Measurements from ENCODE around the gene PLA2G6.
"Not testable (repeated sequence)": the region's sequence is repeated elsewhere in the genome, so short reads cannot be mapped to it uniquely, and the experiment has no call there.

The PLA2G6 gene

DNA sequence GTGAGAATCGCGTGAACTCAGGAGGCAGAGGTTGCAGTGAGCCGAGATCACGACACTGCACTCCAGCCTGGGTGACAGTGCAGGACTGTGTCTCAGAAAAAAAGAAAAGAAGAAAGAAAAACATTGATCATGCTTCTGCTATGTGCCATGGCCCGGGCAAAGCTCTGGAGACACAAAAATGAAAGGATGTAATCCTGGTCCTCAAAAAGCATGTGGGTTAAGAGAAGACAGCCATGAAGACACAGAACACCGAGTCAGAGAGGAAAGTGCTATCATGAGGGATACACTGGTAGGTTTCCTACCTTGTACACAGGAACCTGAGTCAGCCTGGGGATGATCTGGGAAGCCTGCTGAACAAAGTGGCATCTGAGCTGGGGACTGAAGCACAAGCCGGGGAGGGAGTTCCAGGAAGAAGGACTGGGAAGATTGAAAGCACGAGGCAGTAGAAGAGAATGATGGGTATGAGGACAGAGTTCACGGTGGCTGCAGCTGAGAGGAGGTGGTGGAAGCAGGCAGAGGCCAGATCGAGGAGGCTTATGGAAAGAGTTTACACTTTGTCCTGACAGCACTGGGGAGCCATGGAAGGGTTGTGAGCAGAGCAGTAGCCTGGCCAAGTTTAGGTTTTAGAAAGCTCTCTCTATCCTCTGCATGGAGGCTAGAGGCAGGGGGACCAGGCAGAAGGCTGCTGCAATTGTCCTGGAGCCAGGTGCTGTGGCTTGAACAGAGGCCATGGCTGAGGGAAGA lies 10.3 kb upstream of the PLA2G6 start:
- no peak for DNase-seq (ENCODE audit: low read depth)

DNA sequence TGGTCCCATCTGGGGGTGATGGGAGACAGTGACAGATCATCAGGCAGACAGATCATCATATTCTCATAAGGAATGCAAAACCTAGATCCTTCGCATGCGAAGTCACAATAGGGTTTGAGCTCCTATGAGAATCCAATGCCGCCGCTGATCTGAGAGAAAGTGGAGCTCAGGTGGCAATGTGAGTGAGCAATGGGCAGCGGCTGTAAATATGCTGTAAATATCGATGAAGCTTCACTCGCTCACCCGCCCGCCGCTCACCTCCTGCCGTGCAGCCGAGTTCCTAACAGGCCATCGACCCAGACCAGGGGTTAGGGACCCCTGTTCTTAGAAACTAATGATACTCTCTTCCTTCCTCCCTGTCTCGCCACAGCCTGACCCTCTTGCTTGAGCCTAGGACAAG lies 9.4 kb upstream of the PLA2G6 start:
- DNase-seq (ENCODE audit: low read depth): no peak

DNA sequence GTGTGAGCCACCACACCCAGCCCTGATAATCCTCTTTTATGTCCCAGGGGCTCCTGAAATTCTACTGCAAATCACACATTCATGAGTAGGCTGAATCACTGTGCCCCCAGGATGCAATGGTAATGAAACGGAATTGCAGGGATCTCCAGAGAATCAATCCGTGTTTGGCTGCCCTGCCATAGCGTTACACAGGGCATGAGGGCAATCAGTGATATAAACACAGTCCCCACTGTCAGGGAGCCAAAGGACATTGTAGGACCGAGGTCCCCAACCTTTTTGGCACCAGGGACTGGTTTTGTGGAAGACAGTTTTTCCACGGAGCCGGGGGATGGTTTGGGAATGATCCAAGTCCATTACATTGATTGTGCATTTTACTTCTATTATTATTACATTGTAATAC lies 9.0 kb upstream of the PLA2G6 start:
- no peak for DNase-seq (ENCODE audit: low read depth)

DNA sequence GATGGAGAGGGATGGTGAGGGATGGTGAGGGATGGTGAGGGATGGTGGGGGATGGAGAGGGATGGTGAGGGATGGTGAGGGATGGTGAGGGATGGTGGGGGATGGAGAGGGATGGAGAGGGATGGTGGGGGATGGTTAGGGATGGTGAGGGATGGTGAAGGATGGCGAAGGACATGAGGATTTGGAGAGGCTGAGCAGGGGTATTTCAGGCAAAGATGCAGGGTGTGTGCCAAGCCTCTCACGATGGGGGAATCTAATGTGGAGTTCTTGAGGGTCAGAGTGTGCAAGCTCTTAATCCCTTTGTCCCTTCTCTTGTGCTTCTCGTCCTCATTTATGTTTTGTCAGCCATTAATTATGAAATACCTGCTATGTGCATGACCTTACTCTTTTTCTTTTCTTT lies 7.5 kb upstream of the PLA2G6 start:
- DNase-seq (ENCODE audit: low read depth): no peak

DNA sequence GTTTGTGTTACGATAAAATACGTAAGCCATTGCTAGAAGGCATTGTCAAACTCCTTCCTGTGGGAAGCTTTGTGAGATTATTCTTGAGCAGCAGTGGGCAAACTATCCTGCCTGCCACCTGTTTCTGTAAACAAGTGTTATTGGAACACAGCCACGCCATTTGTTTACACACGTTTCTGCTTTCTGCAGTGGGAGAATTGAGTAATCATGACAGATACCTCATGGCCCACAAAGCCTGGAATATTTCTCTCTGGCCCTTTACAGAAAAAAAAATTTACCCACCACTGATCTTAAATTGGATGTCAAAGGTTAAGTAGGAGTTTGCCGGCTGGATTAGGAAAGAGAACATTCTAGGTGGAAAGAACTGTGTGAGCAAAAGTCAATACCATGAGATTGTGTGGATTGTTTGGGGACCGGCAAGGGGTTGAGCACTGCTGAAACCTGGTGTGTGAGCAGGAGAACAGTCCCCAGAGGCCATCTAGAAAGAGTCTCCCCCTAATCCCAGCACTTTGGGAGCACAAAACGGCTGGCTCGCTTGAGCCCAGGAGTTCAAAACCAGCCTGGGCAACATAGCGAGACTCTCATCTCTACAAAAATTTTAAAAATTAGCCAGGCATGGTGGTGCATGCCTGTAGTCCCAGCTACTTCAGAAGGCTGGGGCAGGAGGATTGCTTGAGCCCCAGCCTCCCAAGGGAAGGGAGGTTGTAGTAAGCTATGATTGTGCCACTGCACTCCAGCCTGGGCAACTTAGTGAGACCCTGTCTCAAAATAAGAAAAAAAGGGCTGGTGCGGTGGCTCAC lies 6.0 kb upstream of the PLA2G6 start:
- DNase-seq (ENCODE audit: low read depth): no peak

DNA sequence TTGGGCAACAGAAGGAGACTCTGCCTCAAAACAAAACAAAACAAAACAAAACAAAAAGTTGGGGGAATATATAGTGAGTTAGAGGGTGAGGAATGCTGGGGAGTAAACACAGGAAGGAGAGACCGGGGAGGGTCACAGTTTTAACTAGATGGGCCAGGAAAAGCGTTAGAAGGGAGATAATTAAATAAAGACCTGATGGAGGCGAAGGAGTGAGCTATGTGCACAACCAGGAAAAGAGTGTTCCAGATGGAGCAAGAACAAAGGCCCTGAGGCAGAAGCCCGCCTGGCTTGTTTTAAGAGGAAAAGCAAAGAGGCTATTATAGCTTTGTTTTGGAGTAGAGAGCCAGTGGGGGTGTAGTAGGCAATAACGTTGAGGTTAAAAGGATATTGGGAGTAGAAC lies 4.8 kb upstream of the PLA2G6 start:
- DNase-seq (ENCODE audit: low read depth): no peak

DNA sequence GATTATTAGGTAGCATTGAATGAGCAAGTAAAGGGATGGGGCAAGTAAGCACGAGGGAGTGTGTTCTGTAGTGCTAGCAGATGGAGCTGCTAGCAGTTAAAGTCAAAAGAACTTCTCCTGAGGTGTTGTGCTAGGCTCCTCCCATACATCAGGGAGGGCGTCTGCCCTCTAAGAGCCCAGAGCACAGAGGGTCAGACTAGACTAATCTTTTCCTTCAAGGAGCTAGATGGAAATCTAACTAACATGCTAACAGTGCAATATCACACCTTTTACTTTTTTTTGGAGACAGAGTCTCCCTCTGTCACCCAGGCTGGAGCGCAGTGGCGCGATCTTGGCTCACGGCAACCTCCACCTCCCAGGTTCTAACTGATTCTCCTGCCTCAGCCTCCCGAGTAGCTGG lies 3.2 kb upstream of the PLA2G6 start:
- no peak for DNase-seq (ENCODE audit: low read depth)

DNA sequence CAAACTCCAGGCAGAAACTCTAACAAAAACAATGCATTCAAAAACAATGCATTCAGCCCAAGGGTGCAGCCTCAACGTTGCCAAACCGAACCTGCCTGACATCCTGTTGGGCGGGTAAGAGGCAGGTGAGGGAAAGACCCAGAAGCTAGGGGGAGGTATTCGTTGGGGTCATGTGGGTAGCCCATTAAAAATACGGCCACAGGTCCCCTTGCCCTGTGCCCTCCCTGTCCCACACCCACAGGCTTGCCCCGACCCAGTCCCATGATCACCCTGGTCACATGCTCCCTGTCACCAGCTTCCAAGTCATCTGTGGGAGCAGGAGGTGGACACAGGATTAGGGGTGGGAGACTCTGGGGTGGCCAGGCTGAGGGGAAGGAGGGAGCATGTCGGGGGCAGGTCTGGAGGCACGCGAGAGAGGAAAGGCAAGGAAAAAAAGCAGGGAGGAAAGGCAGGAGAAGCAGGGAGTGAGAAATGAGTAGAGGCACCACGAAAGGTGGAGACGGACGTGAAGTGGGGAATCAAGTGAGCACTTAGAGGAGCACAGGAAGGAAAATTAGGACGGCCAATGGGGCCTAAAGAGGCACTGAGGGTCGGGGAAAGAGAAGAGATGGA lies 683 bp downstream of the PLA2G6 start:
- no peak for DNase-seq (ENCODE audit: low read depth)

DNA sequence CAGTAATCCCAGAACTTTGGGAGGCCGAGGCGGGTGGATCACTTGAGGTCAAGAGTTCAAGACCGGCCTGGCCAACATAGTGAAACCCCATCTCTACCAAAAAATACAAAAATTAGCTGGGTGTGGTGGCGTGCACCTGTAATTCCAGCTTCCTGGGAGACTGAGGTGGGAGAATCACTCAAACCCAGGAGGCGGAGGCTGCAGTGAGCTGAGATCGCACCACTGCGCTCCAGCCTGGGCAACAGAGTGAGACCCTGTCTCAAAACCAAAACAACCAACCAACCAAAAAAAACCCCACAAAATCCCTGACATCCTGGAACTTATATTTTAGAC lies 3.1 kb downstream of the PLA2G6 start:
- not testable (repeated sequence) for DNase-seq (ENCODE audit: low read depth)

DNA sequence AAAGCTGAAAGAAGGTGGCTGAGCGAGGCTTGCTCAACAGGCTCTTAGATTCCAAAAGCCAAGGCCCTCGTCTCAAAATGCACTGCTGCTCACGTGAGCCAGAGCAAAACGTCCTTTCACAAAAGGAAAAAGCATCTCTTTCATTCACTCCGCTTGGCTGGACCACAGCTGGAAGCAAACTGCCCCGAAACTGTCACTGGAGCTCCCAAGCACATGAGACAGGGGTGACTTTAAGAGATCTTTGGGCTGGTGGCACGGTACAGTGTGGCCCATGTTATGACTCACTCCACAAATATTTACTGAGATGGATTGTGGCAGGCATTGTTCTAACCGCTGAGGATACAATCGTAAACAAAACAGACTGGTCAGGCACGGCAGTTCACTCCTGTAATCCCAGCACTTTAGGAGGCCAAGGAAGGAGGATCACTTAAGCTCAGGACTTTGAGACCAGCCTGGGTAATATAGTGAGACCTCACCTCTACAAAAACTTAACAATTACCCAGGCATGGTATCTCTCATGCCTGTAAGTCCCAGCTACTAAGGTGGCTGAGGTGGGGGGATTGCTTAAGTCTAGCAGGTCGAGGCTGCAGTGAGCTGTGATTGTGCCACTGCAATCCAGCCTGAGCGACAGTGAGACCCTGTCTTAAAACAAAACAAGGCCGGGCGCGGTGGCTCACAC lies 3.6 kb downstream of the PLA2G6 start:
- DNase-seq (ENCODE audit: low read depth): no peak

DNA sequence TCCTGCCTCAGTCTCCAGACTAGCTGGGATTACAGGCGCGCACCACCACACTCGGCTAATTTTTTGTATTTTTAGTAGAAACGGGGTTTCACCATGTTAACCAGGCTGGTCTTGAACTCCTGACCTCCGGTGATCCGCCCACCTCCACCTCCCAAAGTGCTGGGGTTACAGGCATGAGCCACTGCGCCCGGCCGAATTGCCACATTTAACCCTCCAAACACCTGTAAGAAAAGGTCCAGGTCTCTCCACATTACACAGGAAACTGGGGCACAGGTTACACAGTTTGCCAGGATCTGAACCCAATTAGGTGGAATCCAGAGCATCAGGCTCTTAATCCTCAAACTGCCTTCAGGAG lies 4.1 kb downstream of the PLA2G6 start:
- not testable (repeated sequence) for DNase-seq (ENCODE audit: low read depth)

DNA sequence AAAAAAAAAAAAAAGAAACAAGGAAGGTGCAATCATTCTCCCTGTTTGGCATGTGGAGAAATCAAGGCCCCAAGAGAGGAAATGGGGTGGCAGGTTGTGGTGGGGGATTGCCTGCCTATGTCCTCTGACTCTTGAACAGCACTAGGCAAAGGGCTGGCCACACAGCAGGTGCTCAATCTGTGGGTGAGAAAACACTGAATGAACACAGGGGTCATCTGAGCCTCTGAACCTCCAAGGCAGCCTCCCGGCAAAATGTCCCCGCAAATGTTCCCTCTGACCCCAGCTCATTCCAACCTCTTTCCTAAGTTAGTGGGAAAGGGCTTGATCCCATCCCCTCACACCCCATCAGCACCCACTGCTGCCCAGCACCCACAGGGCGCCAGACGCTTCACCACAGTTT lies 4.6 kb downstream of the PLA2G6 start:
- no peak for DNase-seq (ENCODE audit: low read depth)

DNA sequence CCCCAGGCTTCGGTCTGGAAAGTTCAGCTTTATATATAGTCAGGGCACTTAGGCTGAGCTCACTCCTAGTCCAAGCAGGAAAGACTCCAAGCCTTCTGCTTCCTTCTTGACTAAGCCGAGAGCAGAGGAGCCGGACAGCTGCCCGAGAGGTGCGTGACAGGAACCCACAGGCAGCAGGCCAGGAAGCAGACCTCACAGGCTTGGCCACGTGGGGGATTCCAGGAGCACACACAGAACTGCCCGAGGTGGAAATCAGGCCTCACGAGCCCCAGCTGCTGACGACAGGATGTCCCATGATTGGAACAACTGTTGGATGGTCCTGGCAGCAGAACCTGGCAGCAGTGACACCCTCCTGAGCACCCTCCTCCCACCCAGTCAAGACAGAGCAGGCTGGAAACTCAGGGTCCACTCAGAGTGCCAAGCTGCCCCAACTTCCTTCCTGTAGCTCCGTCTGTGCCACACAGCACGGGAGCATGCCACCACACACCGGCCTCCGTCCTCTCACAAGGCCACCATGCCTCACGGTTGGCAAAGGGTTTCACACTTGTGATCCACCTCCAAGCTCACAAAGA lies 5.4 kb downstream of the PLA2G6 start:
- no peak for DNase-seq (ENCODE audit: low read depth)

DNA sequence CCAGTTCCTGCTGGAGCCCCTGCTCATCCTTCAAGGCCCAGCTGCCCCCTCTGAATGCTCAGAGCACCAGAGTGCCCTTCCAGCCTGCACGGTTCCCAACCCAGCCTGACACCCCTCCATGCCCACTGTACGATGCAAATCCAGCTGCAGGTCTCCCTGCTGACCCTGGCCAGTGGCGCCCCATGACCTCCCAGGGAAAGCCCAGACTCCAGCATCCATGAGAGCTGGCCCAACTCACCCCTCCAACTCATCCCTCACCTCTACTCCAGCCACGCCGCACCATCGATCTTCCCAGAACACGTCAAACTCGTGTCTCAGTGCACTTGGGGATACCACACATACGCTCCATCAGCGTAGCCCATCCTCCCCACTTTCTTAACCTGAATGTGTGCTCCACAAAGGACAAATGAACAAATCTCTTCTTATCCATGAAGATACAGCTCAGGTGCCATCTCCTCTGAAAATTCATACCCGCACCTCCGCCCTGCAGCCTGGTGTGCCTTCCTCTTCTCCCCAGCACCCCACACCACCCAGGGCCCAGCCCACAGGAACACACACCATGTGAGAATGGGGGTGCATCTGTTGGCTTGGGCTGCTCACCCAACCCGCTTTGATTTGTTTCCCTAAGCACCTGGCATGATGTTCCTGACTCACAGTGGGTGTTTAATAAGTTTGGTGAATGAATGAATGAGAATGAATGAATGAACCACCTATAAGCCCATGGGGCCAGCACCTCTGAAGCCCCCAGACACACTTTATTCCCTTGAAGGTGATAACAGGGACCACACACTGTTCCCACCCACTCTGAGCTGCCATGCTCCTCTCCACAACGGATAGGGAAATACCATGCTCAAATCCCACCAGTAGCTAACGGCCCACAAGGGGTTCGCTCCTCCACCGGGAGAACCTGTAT lies 6.2 kb downstream of the PLA2G6 start:
- no peak for DNase-seq (ENCODE audit: low read depth)

DNA sequence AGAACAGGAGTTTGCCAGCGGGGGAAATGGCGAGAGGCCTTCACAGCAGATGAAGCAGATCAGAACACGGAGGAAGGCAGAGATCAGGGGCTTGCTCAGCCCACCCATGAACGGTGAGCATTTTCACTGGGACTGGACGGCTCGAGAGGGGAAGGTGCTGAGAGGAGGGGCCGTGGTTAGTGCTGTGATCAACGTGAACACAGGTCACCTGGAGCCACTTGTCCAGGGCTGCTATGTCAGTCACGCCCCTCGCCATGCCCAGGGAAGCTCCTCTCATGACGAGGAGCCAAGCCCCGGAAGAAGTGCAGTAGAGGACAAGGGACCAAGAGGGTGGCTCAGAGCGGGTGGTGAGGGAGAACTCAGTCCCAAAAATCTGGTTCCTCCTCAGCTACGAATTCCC lies 7.0 kb downstream of the PLA2G6 start:
- DNase-seq (ENCODE audit: low read depth): no peak

DNA sequence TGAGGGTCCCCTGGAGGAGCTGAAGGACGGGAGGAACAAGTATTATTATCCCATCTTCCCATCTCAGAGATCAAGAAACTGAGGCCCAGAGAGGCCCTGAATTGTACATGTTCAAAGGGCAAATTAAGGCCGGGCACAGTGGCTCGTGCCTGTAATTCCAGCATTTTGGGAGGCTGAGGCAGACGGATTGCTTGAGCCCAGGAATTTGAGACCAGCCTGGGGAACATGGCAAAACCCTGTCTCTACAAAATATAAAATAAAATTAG lies 8.1 kb downstream of the PLA2G6 start:
- no peak for DNase-seq (ENCODE audit: low read depth)

DNA sequence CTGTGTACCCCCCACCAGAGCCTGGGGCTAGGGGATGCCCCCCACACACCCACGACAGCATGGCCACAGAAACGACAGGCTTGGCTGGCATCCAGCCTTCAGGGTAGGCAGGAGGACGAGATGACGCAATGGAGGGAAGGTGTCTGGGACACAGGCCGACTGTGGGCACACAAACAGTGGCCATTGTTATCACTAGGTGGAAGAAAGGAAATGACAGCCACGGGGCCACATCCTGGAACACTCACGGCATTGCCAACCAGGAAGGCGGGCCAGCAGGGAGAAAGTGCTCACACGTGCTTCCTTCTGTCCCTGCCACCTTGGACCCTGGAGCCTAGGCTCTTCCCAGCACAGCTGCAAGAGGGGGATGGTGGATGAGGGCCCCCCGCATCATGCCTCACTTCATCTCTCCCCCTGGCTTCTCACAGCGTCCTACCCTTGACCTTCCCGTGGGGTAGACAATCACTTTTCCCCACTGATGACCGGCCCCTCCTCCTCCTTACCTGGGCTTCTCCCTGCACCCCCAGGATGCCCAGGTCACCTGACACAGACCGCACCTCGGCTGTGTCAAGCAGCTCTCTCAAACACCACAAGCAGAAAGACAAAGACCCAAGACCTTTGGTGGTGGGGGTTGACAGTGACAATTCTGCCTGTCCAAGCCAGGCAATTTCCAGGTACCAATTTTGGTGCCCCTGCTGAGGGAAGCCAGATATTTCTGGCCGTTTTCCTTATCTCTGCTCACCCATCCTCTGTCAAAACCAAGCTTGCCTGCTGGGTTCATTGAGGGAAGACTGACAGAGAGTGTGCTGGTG lies 8.6 kb downstream of the PLA2G6 start:
- DNase-seq (ENCODE audit: low read depth): no peak

DNA sequence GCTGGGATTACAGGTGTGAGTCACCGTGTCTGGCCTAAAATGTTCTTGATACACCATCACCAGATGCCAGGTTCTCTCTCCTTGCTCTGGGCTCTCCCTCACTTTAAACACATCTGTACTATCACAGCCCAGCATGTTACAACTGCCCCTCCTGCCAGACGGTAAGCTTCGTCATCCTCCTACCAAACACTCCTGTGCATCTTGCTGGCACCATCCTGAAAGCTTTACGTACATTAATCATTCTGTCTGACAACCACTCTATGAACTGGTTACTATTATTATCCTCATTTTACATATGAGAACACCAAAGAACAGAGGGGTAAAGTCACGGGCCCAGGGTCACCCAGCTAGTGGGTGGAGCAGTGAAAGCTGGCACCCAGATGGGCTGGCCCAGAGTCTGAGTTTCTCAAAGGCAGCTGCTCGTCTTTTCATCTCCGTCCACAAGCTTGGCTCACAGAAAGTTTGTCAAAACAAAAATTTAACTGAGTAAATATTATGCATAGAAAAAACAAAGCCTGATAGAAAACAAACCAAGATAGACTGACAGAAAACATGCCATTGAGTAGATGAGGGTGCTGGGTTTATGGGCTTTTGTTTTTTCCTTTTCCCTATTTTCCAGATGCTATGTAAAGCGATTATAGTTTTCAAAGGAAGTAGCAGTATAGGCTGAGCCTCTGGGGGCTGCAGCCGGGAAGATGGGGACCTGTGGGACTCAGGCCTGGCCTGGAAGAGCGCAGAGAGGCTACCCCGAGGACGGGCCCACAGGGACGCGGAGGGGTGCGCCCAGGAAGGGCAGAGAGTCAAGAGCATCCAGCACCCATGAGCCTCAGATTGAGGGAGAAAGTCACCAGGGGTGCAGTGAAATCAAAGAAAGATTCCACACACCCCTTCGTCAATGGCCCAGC lies 9.5 kb downstream of the PLA2G6 start:
- DNase-seq (ENCODE audit: low read depth): no peak

DNA sequence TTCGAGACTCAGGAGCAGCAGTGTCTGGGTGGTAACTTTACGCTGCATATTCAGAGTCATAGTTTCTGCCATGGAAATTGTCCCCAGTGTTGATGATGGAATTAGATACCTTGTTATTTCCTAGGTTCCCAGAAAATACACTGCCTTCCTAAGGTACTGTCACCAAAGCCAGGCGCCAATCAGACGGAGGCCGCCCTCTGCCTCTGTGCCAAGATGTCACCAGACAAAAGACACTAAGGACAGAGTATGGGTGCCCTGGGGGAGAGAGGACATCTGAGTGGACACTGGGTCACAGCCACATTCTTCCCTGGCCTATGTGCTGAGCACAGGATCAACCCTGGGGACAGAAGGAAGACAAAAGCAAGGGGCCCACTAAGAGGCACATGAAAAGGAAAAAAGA lies 11.2 kb downstream of the PLA2G6 start:
- DNase-seq (ENCODE audit: low read depth): no peak

DNA sequence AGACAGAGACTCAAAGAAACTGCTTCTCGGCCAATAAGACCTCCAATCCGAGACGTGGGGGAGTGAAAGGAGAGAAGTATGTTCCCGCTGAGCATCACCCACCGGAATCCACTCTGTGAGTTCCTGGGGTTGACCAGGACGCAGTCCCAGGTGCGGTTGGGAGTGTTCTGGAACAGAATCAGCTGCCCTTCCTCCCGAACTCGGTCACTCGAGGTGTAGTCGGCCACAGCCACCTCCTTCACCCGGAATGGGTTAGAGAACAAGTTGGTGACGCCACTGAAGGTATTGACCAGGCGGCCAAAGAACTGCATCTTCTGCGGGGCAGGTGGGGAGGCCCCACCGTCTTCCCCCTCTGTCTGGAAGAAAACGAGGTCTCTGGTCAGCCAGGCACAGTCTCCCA lies 12.5 kb downstream of the PLA2G6 start:
- DNase-seq (ENCODE audit: low read depth): no peak
